A673 (cell line): ENCODE results near the gene ILKAP. TPM values are rescaled to one million over a fixed set of nuclear protein-coding genes. Genes with fewer than 3 reads are reported as not detected.

Experiments
- BruUV-seq: library from RNA; stranded (reverse); fragments of 400-500 nt; replicated peaks from 2 replicates; lab custom pipeline; 2021; lab: Mats Ljungman, UMichigan
- CTCF ChIA-PET: fragments of 300-600 bp; sonication (Branson Sonifier 250); formaldehyde crosslinking; loops from one replicate; lab custom pipeline; 2022; ENCODE audit warnings: antibody characterized with exemption; lab: Charles Lee
- POLR2A ChIA-PET: fragments of 300-600 bp; sonication (Branson Sonifier 250); formaldehyde crosslinking; loops from one replicate; lab custom pipeline; 2022; ENCODE audit warnings: antibody characterized with exemption; ENCODE audit not compliant: low non-redundant PET; lab: Charles Lee
- DNase-seq: peaks from one replicate; pipeline ENCODE4 v3.0.0-alpha.2; 2015; ENCODE audit warnings: low spot score
- H3K27ac ChIP-seq: fragments of 200-600 bp; sonication (generic); 2 replicates; pipeline ENCODE4 v1.5.1; 2016; ENCODE audit warnings: mixed run types, low read depth, mild to moderate bottlenecking, mixed read lengths, antibody characterized with exemption, low read length; ENCODE audit not compliant: poor library complexity, severe bottlenecking
- H3K27me3 ChIP-seq: fragments of 200-600 bp; sonication (generic); replicated peaks from 2 replicates; pipeline ENCODE4 v1.6.1; 2017; ENCODE audit warnings: mixed run types, low read depth, mild to moderate bottlenecking, mixed read lengths, antibody characterized with exemption, low read length; ENCODE audit not compliant: insufficient read depth, poor library complexity
- H3K36me3 ChIP-seq: fragments of 200-600 bp; sonication (generic); 2 replicates; pipeline ENCODE4 v1.6.1; 2016; ENCODE audit warnings: mixed run types, mild to moderate bottlenecking, mixed read lengths, antibody characterized with exemption, low read length; ENCODE audit not compliant: insufficient read depth, poor library complexity, severe bottlenecking
- H3K4me1 ChIP-seq: fragments of 200-600 bp; sonication (generic); 2 replicates; pipeline ENCODE4 v1.6.1; 2017; ENCODE audit warnings: mixed run types, mild to moderate bottlenecking, mixed read lengths, antibody characterized with exemption, low read length; ENCODE audit not compliant: insufficient read depth, poor library complexity, severe bottlenecking
- H3K4me3 ChIP-seq: fragments of 200-600 bp; sonication (generic); 2 replicates; pipeline ENCODE4 v1.5.1; 2016; ENCODE audit warnings: low read depth, mixed run types, mild to moderate bottlenecking, mixed read lengths, low read length; ENCODE audit not compliant: poor library complexity, severe bottlenecking
- H3K9me3 ChIP-seq: fragments of 200-600 bp; sonication (generic); 2 replicates; pipeline ENCODE4 v1.6.1; 2016; ENCODE audit warnings: mixed run types, low read depth, mild to moderate bottlenecking, mixed read lengths, antibody characterized with exemption, low read length; ENCODE audit not compliant: poor library complexity, severe bottlenecking
- CTCF ChIP-seq: fragments of 300-800, 200-600 bp; sonication (generic); conservative IDR thresholded peaks from 2 replicates; pipeline ENCODE4 v1.5.1; 2017; ENCODE audit warnings: low read depth, mild to moderate bottlenecking, antibody characterized with exemption, low read length, moderate library complexity, mixed read lengths
- EZH2 ChIP-seq: fragments of 200-600 bp; sonication (generic); IDR thresholded peaks from 2 replicates; pipeline ENCODE4 v1.6.1; 2017; ENCODE audit warnings: borderline replicate concordance, low read depth, mild to moderate bottlenecking, mixed read lengths, antibody characterized with exemption, low read length; ENCODE audit not compliant: poor library complexity, severe bottlenecking
- intact Hi-C: fragments of 100-400 bp; cut with micrococcal nuclease; formaldehyde crosslinking; loops from one replicate; pipeline ENCODE4 v1.10.0; 2022; ENCODE audit not compliant: unreplicated experiment
- total RNA-seq: library from RNA; stranded (reverse); gene quantifications from 2 replicates; pipeline ENCODE4 v1.2.3, GENCODE V29; 2021

The ILKAP gene
- total RNA-seq, 1 experiment from 2014 or later = 71.6 TPM

DNA sequence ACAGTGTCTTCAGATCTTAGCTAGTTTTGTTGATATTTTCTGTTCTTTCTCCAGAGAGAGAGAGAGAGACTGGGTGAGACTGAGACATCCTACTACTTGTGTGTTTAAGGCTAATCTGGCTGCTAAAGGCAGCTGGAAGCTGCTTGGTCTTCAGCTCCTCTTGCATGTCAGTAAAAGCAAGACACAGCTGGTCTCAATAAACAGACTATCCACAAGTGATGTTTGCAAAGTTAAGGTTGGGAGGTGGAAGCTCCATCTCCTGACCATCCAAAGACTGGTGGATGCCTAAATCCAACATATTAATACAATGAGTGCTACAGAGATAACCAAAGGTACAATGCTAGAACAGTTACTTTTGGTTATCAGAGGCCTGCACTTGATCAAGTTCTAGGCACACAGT lies 26.9 kb downstream of the ILKAP start:
- no peaks in the 10 kb centered on the region for H3K9me3 ChIP-seq
- H3K36me3 ChIP-seq = peaks cover 68% of the 10 kb centered on the region
- intact Hi-C loops = no loop called here
- POLR2A ChIA-PET = interaction anchor here (0.6 kb wide), 1 partner anchor 175 kb away, joined by 25 read pairs; no protein-coding TSS in a partner anchor
- DNase-seq = no peak
- no peaks in the 10 kb centered on the region for H3K4me1 ChIP-seq
- H3K27ac ChIP-seq = no peak overlapping the region
- CTCF ChIA-PET = no interaction called here
- no peaks in the 10 kb centered on the region for H3K27me3 ChIP-seq
- no TSS peak for BruUV-seq
- TF ChIP-seq EZH2 = no peak
- no peak for TF ChIP-seq CTCF
- H3K4me3 ChIP-seq = no peak overlapping the region

- H3K27me3 ChIP-seq = no peaks in the 10 kb centered on the region
- ChIA-PET CTCF (no interaction called here), POLR2A (no interaction called here)
- DNase-seq = no peak
- H3K27ac ChIP-seq = no peak overlapping the region
- intact Hi-C loops = no loop called here
- no peak for TF ChIP-seq EZH2
- TF ChIP-seq CTCF = no peak
- H3K4me3 ChIP-seq = no peak overlapping the region
- H3K36me3 ChIP-seq = peaks cover 66% of the 10 kb centered on the region
- no TSS peak for BruUV-seq
- H3K9me3 ChIP-seq = no peaks in the 10 kb centered on the region
- peaks cover 7% of the 10 kb centered on the region for H3K4me1 ChIP-seq
Measured at GRCh38 chr2:238174701-238175100, 28.8 kb downstream of the ILKAP start.

GRCh38 chr2:238174291-238174690 lies 29.2 kb downstream of the ILKAP start:
- CTCF ChIA-PET = no interaction called here

More at GRCh38 chr2:238174291-238174690, 29.2 kb downstream of the ILKAP start:
- Histone ChIP-seq H3K9me3 (no peaks in the 10 kb centered on the region), H3K27ac (no peak overlapping the region), H3K4me1 (peaks cover 11% of the 10 kb centered on the region), H3K36me3 (peaks cover 66% of the 10 kb centered on the region), H3K4me3 (no peak overlapping the region), H3K27me3 (no peaks in the 10 kb centered on the region)
- POLR2A ChIA-PET = no interaction called here
- no peak for DNase-seq
- no TSS peak for BruUV-seq
- intact Hi-C loops = no loop called here
- TF ChIP-seq CTCF (no peak), EZH2 (no peak)
